ENCODE data around the gene NAIF1. TPM values are rescaled to one million over a fixed set of nuclear protein-coding genes. Genes with fewer than 3 reads are reported as not detected.

NAIF1 gene
- total RNA-seq, 1 experiment from 2014 or later, result 11.0 TPM

- Histone ChIP-seq H2AFZ (ENCODE audit: low read depth, low read length, poor library complexity, severe bottlenecking) (no peak overlapping the region), H3K4me1 (ENCODE audit: control insufficient read depth in 1 of 2, insufficient read depth in 2 of 2, low read length in 2 of 2) (peaks cover 28 to 44% of the 10 kb centered on the region in 2 experiments), H3K9me2 (ENCODE audit: insufficient read depth) (no peaks in the 10 kb centered on the region), H3K79me2 (ENCODE audit: insufficient read depth, low read length) (no peaks in the 10 kb centered on the region), H3K27me3 (ENCODE audit: insufficient read depth, low read length) (no peaks in the 10 kb centered on the region), H3K27ac (ENCODE audit: low read depth, low read length) (no peak overlapping the region), H3K36me3 (ENCODE audit: control insufficient read depth in 1 of 2, insufficient read depth in 2 of 2, low read length in 2 of 2) (no peaks in the 10 kb centered on the region), H4K20me1 (ENCODE audit: insufficient read depth) (no peaks in the 10 kb centered on the region), H3K9ac (ENCODE audit: low read length) (no peak overlapping the region), H3K9me3 (ENCODE audit: control insufficient read depth in 1 of 2, insufficient read depth in 1 of 2, low read depth in 1 of 2, low read length in 2 of 2) (no peaks in the 10 kb centered on the region), H3K4me2 (ENCODE audit: low read length) (no peak overlapping the region), H3K4me3 (replicated peaks in 1 of 2; ENCODE audit: low read depth in 1 of 2, low read length in 2 of 2) (no peak overlapping the region)
- intact Hi-C loops (cut with micrococcal nuclease), result no loop called here
- POLR2A ChIA-PET, result no interaction called here
- RAD21 ChIA-PET (ENCODE audit: low non-redundant PET in 1 of 2, low total read pairs in 2 of 2, uncharacterized antibody in 2 of 2, unreplicated experiment in 2 of 2), result interaction anchor here (0.5 to 0.7 kb wide), 2 partner anchors 62 to 84 kb away, joined by 3 read pairs; no protein-coding TSS in a partner anchor
- no TSS peak for BruUV-seq (replicated peaks)
- TF ChIP-seq EZH2phosphoT487 (IDR thresholded peaks at IDR 0.05; ENCODE audit: borderline replicate concordance) (no peak), ATF3 (IDR thresholded peaks at IDR 0.05) (no peak), RAD21 (IDR thresholded peaks at IDR 0.05; ENCODE audit: low read depth) (no peak), YY1 (IDR thresholded peaks at IDR 0.05; ENCODE audit: extremely low read depth, insufficient replicate concordance, low read depth, low read length) (no peak), JUND (IDR thresholded peaks at IDR 0.05) (no peak), EZH2 (IDR thresholded peaks at IDR 0.05) (no peak), ELF1 (IDR thresholded peaks at IDR 0.05; ENCODE audit: borderline replicate concordance, low read depth) (no peak), MAX (IDR thresholded peaks at IDR 0.05) (no peak), FOSL1 (IDR thresholded peaks at IDR 0.05; ENCODE audit: low read depth) (no peak), SRF (IDR thresholded peaks at IDR 0.05; ENCODE audit: low read depth) (no peak), ZFX (IDR thresholded peaks at IDR 0.05) (no peak), ZBTB33 (IDR thresholded peaks at IDR 0.05; ENCODE audit: extremely low read depth, insufficient replicate concordance, low read length) (no peak), SIN3A (IDR thresholded peaks at IDR 0.05; ENCODE audit: low read depth) (no peak), ZNF274 (IDR thresholded peaks at IDR 0.05; ENCODE audit: low read depth, low read length) (no peak), SP1 (IDR thresholded peaks at IDR 0.05; ENCODE audit: low read depth) (no peak), POLR2AphosphoS5 (IDR thresholded peaks at IDR 0.05; ENCODE audit: low read depth, low read length) (no peak), REST (IDR thresholded peaks at IDR 0.05; ENCODE audit: low read depth) (no peak), CEBPB (IDR thresholded peaks at IDR 0.05; ENCODE audit: low read depth) (no peak)
- DNase-seq (ENCODE audit: low read depth, low spot score) (no peak), ATAC-seq (peak; percentile 52)
- CTCF ChIA-PET, result no interaction called here
Observed at GRCh38 chr9:128048663-128049062, 18.5 kb downstream of the NAIF1 start.

All from HCT116 (cell line).